Measurements from ENCODE around the gene EIF4EBP3. TPM values are rescaled to one million over a fixed set of nuclear protein-coding genes. Genes with fewer than 3 reads are reported as not detected.

The EIF4EBP3 gene
- total and polyA plus RNA-seq, 10 of the 15 experiments (the other 5 are each of a cell fraction or from before 2014, with no cell fraction given): 3.5 to 16.1 (median 6.2) TPM

- SMC1A ChIA-PET (ENCODE audit: uncharacterized antibody, unreplicated experiment): no interaction called here
- Histone ChIP-seq H3K4me2 (ENCODE audit: control insufficient read depth, insufficient read depth) (no peak overlapping the region), H3K9ac (ENCODE audit: control insufficient read depth, insufficient read depth, low read length) (no peak overlapping the region), H3K4me1 (ENCODE audit: control insufficient read depth, insufficient read depth, low read length) (peaks cover 16% of the 10 kb centered on the region), H4K20me1 (ENCODE audit: control insufficient read depth, insufficient read depth) (no peaks in the 10 kb centered on the region), H3K27ac (ENCODE audit: control insufficient read depth, insufficient read depth) (no peak overlapping the region), H2AFZ (ENCODE audit: control insufficient read depth, low read depth, low read length) (no peak overlapping the region), H3K79me2 (ENCODE audit: control insufficient read depth, insufficient read depth, low read length) (peaks cover 40% of the 10 kb centered on the region), H3K27me3 (replicated peaks in 1 of 2; ENCODE audit: control insufficient read depth in 2 of 2, insufficient read depth in 2 of 2, low read length in 1 of 2) (no peaks in the 10 kb centered on the region), H3K36me3 (ENCODE audit: control insufficient read depth in 2 of 2, insufficient read depth in 2 of 2, low read length in 1 of 2) (0 out of 4 replicates have a peak, but pooled peaks cover 0 to 4% of the 10 kb centered on the region in 2 experiments), H3K9me3 (replicated peaks; ENCODE audit: control insufficient read depth, insufficient read depth, low read length) (no peaks in the 10 kb centered on the region), H3K4me3 (no peak overlapping the region)
- 98% methylated on average over 10 of the region's 10 CpGs for WGBS (ENCODE audit: insufficient coverage, insufficient replicate concordance, low lambda C conversion rate, missing lambda C conversion rate)
- POLR2A ChIA-PET: interaction anchor here (1.1 to 3.6 kb wide), 3 partner anchors 10 to 13 kb away, joined by 3 to 22 read pairs (median 7); partner anchors contain the start of gene EIF4EBP3
- ATAC-seq (no peak), FAIRE-seq (no peak), DNase-seq (ENCODE audit: low read depth, low spot score) (no peak)
- in situ Hi-C loops (cut with MboI) (no loop called here), intact Hi-C loops (cut with micrococcal nuclease; ENCODE audit: unreplicated experiment) (no loop called here)
- RAD21 ChIA-PET (ENCODE audit: unreplicated experiment): no interaction called here
- no TSS peak for BruUV-seq (replicated peaks)
- no peak for TF ChIP-seq ZNF622 (IDR thresholded peaks at IDR 0.05)
- TF ChIP-seq MAX (IDR thresholded peaks at IDR 0.05; ENCODE audit: low read depth, low read length): no peak
- no peak for TF ChIP-seq MLLT1 (IDR thresholded peaks at IDR 0.05)
- TF ChIP-seq MEF2A (IDR thresholded peaks at IDR 0.05; ENCODE audit: insufficient read depth, low read depth, low read length): no peak
- TF ChIP-seq MTA2 (IDR thresholded peaks at IDR 0.05; ENCODE audit: low read depth): no peak
- no peak for TF ChIP-seq KLF5 (IDR thresholded peaks at IDR 0.05; ENCODE audit: partially characterized antibody)
- no peak for TF ChIP-seq SRF (IDR thresholded peaks at IDR 0.05; ENCODE audit: low read depth in 2 of 2, low read length in 2 of 2)
- no peak for TF ChIP-seq IRF3 (IDR thresholded peaks at IDR 0.05)
- TF ChIP-seq BRCA1 (IDR thresholded peaks at IDR 0.05; ENCODE audit: low read depth, low read length): no peak
- no peak for TF ChIP-seq NFYB (IDR thresholded peaks at IDR 0.05; ENCODE audit: insufficient read depth, low read depth, low read length)
- TF ChIP-seq SIN3A (IDR thresholded peaks at IDR 0.05; ENCODE audit: low read depth, low read length): no peak
- TF ChIP-seq TCF12 (IDR thresholded peaks at IDR 0.05; ENCODE audit: low read depth, low read length): no peak
- no peak for TF ChIP-seq SMAD1 (IDR thresholded peaks at IDR 0.05; ENCODE audit: low read depth, partially characterized antibody)
- TF ChIP-seq SPI1 (IDR thresholded peaks at IDR 0.05; ENCODE audit: borderline replicate concordance, insufficient read depth, low read depth, low read length): no peak
- no peak for TF ChIP-seq LARP7 (IDR thresholded peaks at IDR 0.05)
- no peak for TF ChIP-seq NFYA (IDR thresholded peaks at IDR 0.05; ENCODE audit: borderline replicate concordance, low read depth, low read length)
- TF ChIP-seq REST (IDR thresholded peaks at IDR 0.05; ENCODE audit: low read depth, low read length): no peak
- CTCF ChIA-PET: no interaction called here
Observed at GRCh38 chr5:140560227-140560626, 12.8 kb downstream of the EIF4EBP3 start.

Measured in GM12878 (cell line).